SU-DHL-6 (cell line): Measurements from ENCODE around the gene LSM14B.

Source experiments
- EZH2phosphoT487 ChIP-seq: fragments of 200-600 bp; sonication (generic), shearing (Covaris generic); conservative IDR thresholded peaks from 2 replicates; pipeline ENCODE4 v1.6.1; 2018; ENCODE audit warnings: mild to moderate bottlenecking, antibody characterized with exemption, low read length, moderate library complexity, mixed read lengths
- TF ChIP-seq, protein P1 (sequence below): fragments of 200-600 bp; sonication (generic); IDR thresholded peaks from one replicate; pipeline ENCODE4 v1.5.1; 2017; ENCODE audit warnings: antibody characterized with exemption, mild to moderate bottlenecking, low read length, moderate library complexity; ENCODE audit not compliant: insufficient read depth, poor library complexity, severe bottlenecking

DNA sequence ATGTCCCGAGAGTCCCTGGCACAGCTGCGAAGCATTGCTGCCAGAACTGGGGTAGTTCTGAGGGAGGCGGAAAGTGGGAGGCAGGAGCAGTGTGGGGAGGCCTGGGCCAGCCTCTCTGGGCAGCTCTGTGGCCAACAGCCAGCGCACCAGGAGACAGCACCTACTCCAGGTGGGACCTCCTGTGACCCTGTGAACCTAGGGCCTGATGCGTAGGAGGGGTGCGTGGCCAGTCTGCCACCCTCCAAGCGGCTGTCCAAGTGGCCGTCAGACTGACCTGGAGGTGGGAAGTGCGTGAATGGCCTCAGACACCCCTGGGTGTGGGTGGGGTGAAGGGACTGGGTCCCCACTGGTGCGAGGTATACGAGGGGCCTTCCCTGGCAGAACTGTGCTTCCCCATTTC is 36.8 kb downstream of the LSM14B start:
- TF ChIP-seq, protein P1, sequence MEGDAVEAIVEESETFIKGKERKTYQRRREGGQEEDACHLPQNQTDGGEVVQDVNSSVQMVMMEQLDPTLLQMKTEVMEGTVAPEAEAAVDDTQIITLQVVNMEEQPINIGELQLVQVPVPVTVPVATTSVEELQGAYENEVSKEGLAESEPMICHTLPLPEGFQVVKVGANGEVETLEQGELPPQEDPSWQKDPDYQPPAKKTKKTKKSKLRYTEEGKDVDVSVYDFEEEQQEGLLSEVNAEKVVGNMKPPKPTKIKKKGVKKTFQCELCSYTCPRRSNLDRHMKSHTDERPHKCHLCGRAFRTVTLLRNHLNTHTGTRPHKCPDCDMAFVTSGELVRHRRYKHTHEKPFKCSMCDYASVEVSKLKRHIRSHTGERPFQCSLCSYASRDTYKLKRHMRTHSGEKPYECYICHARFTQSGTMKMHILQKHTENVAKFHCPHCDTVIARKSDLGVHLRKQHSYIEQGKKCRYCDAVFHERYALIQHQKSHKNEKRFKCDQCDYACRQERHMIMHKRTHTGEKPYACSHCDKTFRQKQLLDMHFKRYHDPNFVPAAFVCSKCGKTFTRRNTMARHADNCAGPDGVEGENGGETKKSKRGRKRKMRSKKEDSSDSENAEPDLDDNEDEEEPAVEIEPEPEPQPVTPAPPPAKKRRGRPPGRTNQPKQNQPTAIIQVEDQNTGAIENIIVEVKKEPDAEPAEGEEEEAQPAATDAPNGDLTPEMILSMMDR, result no peak
- TF ChIP-seq EZH2phosphoT487, result no peak
